Keratinocyte (primary cell): ENCODE results near the gene SLAIN1. TPM values are rescaled to one million over a fixed set of nuclear protein-coding genes. Genes with fewer than 3 reads are reported as not detected.

Experiments used
- DNase-seq: peaks from one replicate; pipeline ENCODE4 v3.0.0-alpha.2; 2011; ENCODE audit warnings: low read depth, missing footprints, low spot score
- FAIRE-seq: peaks from 2 replicates; lab custom pipeline; 2011; peaks lifted over from hg19 to GRCh38; lab: Jason Lieb, UNC
- H2AFZ ChIP-seq: 2 replicates; pipeline ENCODE4 v1.6.0; 2012; ENCODE audit warnings: low read length, control low read depth, inconsistent platforms; ENCODE audit not compliant: control insufficient read depth
- H3K27ac ChIP-seq: 2 replicates; pipeline ENCODE4 v1.5.1; 2011; ENCODE audit warnings: low read length; ENCODE audit not compliant: control insufficient read depth, insufficient read depth
- H3K27me3 ChIP-seq: 3 replicates; pipeline ENCODE4 v1.6.0; 2011; ENCODE audit warnings: low read length; ENCODE audit not compliant: control insufficient read depth, insufficient read depth; ENCODE audit errors: extremely low read depth
- H3K36me3 ChIP-seq, 2 experiments: 2 replicates in 1 of 2; 3 replicates in 1 of 2; pipeline ENCODE4 v1.5.1; 2011; ENCODE audit warnings: low read length in 2 of 2, mild to moderate bottlenecking in 1 of 2; ENCODE audit not compliant: control insufficient read depth in 2 of 2, insufficient read depth in 2 of 2; ENCODE audit errors: extremely low read depth in 1 of 2
- H3K4me1 ChIP-seq: 3 replicates; pipeline ENCODE4 v1.5.1; 2011; ENCODE audit warnings: low read length; ENCODE audit not compliant: control insufficient read depth, insufficient read depth; ENCODE audit errors: extremely low read depth
- H3K4me2 ChIP-seq: 3 replicates; pipeline ENCODE4 v1.6.0; 2011; ENCODE audit warnings: low read depth, low read length; ENCODE audit not compliant: control insufficient read depth, insufficient read depth; ENCODE audit errors: extremely low read depth
- H3K4me3 ChIP-seq, 3 experiments: fragments of 200-600 bp in 1 of 3; sonication (generic) in 1 of 3; 2 replicates in 2 of 3; 3 replicates in 1 of 3; pipeline ENCODE4 v1.5.1; 2011 to 2016; ENCODE audit warnings: low read length in 3 of 3, mild to moderate bottlenecking in 3 of 3, control low read depth in 2 of 3, inconsistent platforms in 1 of 3, low read depth in 1 of 3, mixed read lengths in 1 of 3, mixed run types in 1 of 3, moderate library complexity in 1 of 3; ENCODE audit not compliant: control insufficient read depth in 2 of 3, insufficient read depth in 2 of 3; ENCODE audit errors: extremely low read depth in 1 of 3
- H3K79me2 ChIP-seq: 2 replicates; pipeline ENCODE4 v1.6.0; 2012; ENCODE audit warnings: low read length; ENCODE audit not compliant: control insufficient read depth, insufficient read depth
- H3K9ac ChIP-seq: 3 replicates; pipeline ENCODE4 v1.6.0; 2011; ENCODE audit warnings: low read length; ENCODE audit not compliant: control insufficient read depth, insufficient read depth; ENCODE audit errors: extremely low read depth
- H3K9me1 ChIP-seq: 3 replicates; pipeline ENCODE4 v1.6.0; 2011; ENCODE audit warnings: low read length; ENCODE audit not compliant: control insufficient read depth, insufficient read depth; ENCODE audit errors: extremely low read depth
- H3K9me3 ChIP-seq: 2 replicates; pipeline ENCODE4 v1.5.1; 2012; ENCODE audit warnings: low read depth, low read length; ENCODE audit not compliant: control insufficient read depth
- H4K20me1 ChIP-seq: 3 replicates; pipeline ENCODE4 v1.6.0; 2011; ENCODE audit warnings: low read length; ENCODE audit not compliant: control insufficient read depth, insufficient read depth; ENCODE audit errors: extremely low read depth
- EZH2 ChIP-seq: IDR thresholded peaks from one replicate; pipeline ENCODE4 v1.6.1; 2012; ENCODE audit warnings: inconsistent platforms, mild to moderate bottlenecking, low read length, moderate library complexity
- dilution Hi-C: fragments of 300-500 bp; cut with MboI; formaldehyde crosslinking; loops from one replicate; pipeline ENCODE4 v1.7.0; 2020; ENCODE audit warnings: low sequenced_read_pairs; ENCODE audit not compliant: extremely low pct_ligation_motif_present
- polyA plus RNA-seq, 5 experiments: library from polyadenylated mRNA; depleted of rRNA in 3 of 5; stranded (reverse) in 3 of 5; stranded (forward) in 1 of 5; unstranded in 1 of 5; fragments of >200 nt; gene quantifications; 1 replicate in 1 of 5; 2 replicates in 3 of 5; 3 replicates in 1 of 5; pipeline versions ENCODE4 v1.2.1 to v1.2.3, GENCODE V29; 2011 to 2012; ENCODE audit warnings: missing spikeins in 2 of 5, low read depth in 1 of 5, low replicate concordance in 1 of 5
- TF ChIP-seq, protein P1 (sequence below), 3 experiments: IDR thresholded peaks in 1 of 3; conservative IDR thresholded peaks in 1 of 3; optimal IDR thresholded peaks in 1 of 3; 2 replicates in 2 of 3; 3 replicates in 1 of 3; pipeline versions ENCODE3 to v1.5.1; 2011; ENCODE audit warnings: low read length in 3 of 3, mild to moderate bottlenecking in 3 of 3, moderate library complexity in 2 of 3, control low read depth in 1 of 3, inconsistent platforms in 1 of 3; ENCODE audit not compliant: insufficient read depth in 2 of 3; ENCODE audit errors: extremely low read depth in 1 of 3

The SLAIN1 gene
- polyA plus RNA-seq, 1 donor (not counting 4 experiments of a cell fraction or from before 2014, with no cell fraction given), result not detected

DNA sequence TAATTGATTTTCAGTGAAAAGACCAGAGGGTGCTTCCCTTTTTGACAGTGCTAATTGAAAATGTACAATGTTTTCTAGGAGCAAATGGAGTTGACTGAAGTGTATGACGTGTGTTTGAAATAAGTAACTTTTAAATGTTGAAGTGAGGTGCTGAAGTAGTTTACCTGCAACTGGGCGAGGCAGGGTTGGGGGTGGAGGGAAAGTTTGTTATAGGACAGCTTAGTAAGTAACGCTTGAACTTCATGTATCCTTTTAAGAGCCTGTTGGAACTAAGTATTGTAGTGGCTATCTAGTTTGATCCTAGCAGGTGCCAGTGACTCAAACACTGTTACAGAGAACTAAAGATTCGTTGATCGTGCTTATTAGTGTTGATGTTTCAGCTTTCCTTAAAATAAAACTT lies 5.9 kb downstream of the SLAIN1 start:
- H3K4me3 ChIP-seq, result no peak overlapping the region
- H4K20me1 ChIP-seq, result peaks cover 4% of the 10 kb centered on the region
- no peak for FAIRE-seq
- peaks cover 18% of the 10 kb centered on the region for H3K27me3 ChIP-seq
- no peak overlapping the region for H2AFZ ChIP-seq
- H3K9me1 ChIP-seq, result no peaks in the 10 kb centered on the region
- no peak overlapping the region for H3K4me2 ChIP-seq
- H3K79me2 ChIP-seq, result no peaks in the 10 kb centered on the region
- H3K36me3 ChIP-seq, result no peaks in the 10 kb centered on the region
- dilution Hi-C loops, result no loop called here
- no peak overlapping the region for H3K9ac ChIP-seq
- H3K9me3 ChIP-seq, result no peaks in the 10 kb centered on the region
- DNase-seq, result no peak
- H3K4me1 ChIP-seq, result peaks cover 2% of the 10 kb centered on the region
- no peak overlapping the region for H3K27ac ChIP-seq
- TF ChIP-seq EZH2, result no peak
- TF ChIP-seq, protein P1, sequence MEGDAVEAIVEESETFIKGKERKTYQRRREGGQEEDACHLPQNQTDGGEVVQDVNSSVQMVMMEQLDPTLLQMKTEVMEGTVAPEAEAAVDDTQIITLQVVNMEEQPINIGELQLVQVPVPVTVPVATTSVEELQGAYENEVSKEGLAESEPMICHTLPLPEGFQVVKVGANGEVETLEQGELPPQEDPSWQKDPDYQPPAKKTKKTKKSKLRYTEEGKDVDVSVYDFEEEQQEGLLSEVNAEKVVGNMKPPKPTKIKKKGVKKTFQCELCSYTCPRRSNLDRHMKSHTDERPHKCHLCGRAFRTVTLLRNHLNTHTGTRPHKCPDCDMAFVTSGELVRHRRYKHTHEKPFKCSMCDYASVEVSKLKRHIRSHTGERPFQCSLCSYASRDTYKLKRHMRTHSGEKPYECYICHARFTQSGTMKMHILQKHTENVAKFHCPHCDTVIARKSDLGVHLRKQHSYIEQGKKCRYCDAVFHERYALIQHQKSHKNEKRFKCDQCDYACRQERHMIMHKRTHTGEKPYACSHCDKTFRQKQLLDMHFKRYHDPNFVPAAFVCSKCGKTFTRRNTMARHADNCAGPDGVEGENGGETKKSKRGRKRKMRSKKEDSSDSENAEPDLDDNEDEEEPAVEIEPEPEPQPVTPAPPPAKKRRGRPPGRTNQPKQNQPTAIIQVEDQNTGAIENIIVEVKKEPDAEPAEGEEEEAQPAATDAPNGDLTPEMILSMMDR (optimal IDR thresholded peaks at IDR 0.05 in 1 of 3, IDR thresholded peaks at IDR 0.05 in 1 of 3, conservative IDR thresholded peaks at IDR 0.05 in 1 of 3; ENCODE audit: extremely low read depth in 1 of 3, insufficient read depth in 2 of 3, low read length in 3 of 3), result no peak

DNA sequence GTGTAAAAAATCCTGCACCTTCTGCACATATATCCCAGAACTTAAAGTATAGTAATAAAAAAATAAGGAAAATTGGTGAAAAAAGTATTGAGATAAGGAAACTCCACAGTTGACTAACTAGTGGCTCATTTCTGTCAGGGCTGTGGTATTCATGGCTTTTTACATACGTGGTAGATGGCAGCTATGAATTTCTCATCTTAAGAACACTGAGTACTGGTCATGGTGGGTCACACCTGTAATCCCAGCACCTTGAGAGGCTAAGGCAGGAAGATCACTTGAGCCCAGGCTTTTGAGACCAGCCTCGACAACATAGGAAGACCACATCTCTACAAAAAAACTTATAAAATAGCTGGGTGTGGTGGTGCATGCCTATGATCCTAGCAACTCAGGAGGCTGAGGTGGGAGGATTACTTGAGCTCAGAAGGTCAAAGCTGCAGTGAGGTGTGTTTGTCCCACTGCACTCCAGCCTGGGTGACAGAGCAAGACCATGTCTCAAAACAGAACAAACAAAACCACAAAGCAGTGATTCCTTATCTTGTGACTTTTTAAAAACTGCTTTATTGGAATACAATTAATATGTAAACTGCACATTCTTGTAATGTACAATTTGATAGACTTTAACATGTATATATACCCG lies 16.8 kb downstream of the SLAIN1 start:
- Histone ChIP-seq H3K9ac (no peak overlapping the region), H3K4me3 (no peak overlapping the region), H3K9me1 (no peaks in the 10 kb centered on the region), H3K4me1 (no peaks in the 10 kb centered on the region), H3K36me3 (no peaks in the 10 kb centered on the region), H3K4me2 (no peak overlapping the region), H4K20me1 (no peaks in the 10 kb centered on the region), H2AFZ (no peak overlapping the region), H3K9me3 (no peaks in the 10 kb centered on the region), H3K27ac (no peak overlapping the region), H3K79me2 (no peaks in the 10 kb centered on the region), H3K27me3 (no peaks in the 10 kb centered on the region)
- FAIRE-seq, result no peak
- TF ChIP-seq EZH2, result no peak
- DNase-seq, result no peak
- dilution Hi-C loops, result no loop called here
